Measurements from ENCODE around the gene TKTL2.
"Not testable (repeated sequence)": the region's sequence is repeated elsewhere in the genome, so short reads cannot be mapped to it uniquely, and the experiment has no call there.

The TKTL2 gene

DNA sequence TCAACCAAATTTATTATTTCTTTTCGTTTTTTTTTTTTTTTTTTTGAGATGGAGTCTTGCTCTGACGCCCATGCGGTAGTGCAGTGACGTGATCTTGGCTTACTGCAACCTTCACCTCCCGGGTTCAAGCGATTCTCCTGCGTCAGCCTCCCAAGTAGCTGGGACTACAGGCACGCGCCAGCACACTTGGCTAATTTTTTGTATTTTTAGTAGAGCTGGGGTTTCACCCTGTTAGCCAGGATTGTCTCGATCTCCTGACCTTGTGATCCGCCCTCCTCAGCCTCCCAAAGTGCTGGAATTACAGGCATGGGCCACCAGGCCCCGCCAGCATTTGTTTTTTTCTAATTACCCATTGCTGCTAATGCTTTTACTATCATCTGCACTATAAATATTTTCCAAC is 26.5 kb downstream of the TKTL2 start:
- DNase-seq (ENCODE audit: low spot score): not testable (repeated sequence)

DNA sequence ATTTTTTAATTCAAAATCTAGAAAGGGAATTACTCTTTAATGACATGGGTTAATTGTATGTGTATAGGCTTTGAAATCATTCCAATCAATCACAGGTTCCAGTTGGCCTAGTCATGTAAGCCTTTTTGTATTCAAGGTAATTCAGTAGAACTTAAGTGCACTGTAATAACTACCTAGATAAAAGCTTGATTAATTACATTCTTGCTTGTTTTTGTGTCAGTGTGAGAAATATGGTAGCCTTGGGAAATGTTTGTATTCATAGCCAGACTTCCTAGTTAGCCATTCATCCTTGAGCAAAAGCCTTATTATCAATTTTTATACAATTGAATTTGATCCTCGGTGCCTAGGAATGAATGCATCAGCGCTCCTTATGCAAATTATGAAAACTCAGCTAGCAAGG is 33.5 kb downstream of the TKTL2 start:
- no peak for DNase-seq (ENCODE audit: low spot score)

Data from pons (tissue), 1 donor.